ENCODE data around the gene OR2S2. TPM values are rescaled to one million over a fixed set of nuclear protein-coding genes. Genes with fewer than 3 reads are reported as not detected.
A peak's percentile ranks its signal among the peaks of the same experiment; 100 is the strongest.

OR2S2 gene
- total RNA-seq, 1 experiment from 2014 or later = not detected

DNA sequence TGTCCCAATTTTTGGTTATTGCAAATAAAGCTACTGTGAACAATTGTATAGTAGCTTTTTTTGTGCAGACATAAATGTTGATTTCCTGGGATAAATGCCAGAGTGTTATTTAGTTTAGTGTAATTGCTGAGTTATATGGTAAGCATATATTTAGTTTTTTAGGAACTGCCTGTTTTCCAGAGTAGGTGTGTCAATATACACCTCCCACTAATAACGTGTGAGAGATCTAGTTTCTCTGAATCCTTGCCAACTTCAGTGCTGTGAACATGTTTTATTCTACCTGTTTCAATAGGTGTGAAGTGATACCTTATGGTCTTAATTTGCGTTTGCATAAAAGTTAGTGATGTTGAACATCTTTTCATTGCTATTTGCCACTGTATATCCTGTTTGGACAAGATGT, 9.1 kb upstream of the OR2S2 start:
- in situ Hi-C loops (cut with HindIII; ENCODE audit: low sequenced_read_pairs) = no loop called here
- DNase-seq (ENCODE audit: low spot score) = no peak

DNA sequence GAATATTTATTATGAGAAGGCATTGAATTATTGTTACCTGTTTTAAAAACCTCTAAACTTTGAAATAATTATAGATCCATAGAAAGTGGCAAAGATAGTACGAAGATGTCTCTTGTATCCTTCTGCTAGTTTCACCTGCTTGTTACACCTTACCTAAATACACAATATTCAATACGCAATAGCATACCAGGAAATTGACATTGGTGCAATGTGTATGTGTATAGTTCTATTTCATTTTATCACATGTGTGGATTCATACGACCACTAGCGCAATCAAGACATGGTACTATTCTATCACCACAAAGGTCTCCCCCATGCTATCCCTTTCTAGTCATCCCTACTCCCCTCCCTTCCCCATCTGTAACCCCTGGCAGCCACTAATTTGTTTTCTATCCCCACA, 8.5 kb upstream of the OR2S2 start:
- in situ Hi-C loops (cut with HindIII; ENCODE audit: low sequenced_read_pairs) = no loop called here
- DNase-seq (ENCODE audit: low spot score) = no peak

DNA sequence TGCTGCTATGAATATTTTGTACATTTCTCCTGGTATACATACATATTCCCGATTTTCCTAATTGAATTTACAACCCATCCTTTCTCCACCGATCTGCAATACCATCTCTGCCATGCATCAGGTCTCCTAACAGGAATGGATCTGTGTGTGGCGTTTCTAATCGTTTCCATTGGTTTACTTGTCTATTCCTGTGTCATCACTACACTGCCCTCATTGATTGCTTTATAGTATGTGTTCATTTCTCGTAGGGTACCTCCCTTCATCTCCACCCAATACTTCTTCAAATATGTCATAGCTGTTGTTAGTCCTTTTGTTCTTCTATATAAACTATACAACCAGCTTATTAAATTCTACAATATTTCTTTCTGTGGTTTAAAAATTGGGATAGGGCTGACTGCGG, 7.1 kb upstream of the OR2S2 start:
- in situ Hi-C loops (cut with HindIII; ENCODE audit: low sequenced_read_pairs) = no loop called here

DNA sequence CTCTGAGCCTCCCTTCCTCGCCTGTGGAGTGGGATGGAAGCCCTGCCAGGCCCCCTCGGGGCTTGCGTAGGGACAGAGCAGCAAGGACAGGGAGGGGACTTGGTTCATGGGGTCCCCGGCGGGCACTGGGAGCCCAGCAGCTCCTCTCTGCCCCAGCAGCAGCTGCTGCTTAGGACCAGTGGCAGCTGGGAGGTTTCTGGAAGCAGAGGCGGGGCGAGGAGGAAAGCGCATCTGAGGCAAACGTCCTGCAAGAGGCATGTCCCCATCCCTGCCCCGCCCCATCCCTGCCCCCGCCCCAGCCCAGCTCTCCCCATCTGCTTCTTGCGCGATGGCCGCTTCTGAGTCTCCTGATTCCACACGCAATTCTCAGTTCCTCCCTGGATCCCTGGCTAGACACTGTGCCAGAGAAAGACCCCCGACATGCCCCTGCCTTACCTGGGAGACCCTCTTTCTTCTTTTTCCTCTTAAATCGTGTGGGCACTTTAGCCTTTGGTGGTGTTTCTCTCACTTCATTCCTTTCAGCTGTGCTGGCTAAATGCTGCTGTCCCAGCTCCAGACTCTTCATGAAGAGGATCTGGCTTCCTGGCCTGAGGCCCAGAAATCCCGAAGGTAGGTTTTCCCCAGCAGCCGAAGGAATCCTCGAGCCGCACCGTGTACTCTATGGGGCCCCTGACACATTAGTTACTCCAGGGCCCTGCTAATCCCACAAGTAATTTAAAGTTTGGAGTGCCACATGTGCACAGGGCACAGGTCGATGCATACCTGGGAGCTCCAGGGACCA, 4.4 kb upstream of the OR2S2 start:
- in situ Hi-C loops (cut with HindIII; ENCODE audit: low sequenced_read_pairs) = no loop called here
- DNase-seq (ENCODE audit: low spot score) = peak; percentile 47

More for the DNA sequence above, 7.1 kb upstream of the OR2S2 start:
- no peak for DNase-seq (ENCODE audit: low spot score)

DNA sequence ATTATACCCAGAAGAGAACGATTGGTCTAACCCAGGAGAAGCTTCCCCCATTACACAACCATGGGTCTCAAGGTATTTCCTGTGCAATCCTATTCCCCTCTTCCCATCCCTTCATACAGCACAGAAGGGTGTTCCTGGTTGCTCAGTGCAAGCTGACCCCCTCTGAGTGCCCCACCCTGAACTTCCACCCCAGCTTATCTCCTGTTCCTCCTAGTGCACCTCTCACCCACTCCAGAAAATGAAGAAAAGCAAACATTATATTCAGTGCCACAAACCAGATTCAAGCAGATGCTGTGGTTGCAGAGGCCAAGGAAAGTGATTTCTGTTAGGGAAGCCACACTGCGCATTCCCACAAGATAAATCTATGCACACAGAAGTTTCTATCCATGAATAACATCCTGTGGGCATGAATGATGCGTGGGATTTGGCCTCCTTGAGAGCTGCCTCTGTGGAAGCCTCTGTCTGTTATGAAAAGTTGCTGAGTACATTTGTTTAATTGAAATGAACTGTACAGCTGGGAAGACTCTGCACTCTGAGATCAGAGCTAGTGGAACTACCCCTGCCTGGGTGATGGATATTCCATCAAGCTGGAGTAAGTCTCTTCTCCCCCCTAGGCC, 2.2 kb upstream of the OR2S2 start:
- DNase-seq (ENCODE audit: low spot score) = no peak
- in situ Hi-C loops (cut with HindIII; ENCODE audit: low sequenced_read_pairs) = no loop called here

DNA sequence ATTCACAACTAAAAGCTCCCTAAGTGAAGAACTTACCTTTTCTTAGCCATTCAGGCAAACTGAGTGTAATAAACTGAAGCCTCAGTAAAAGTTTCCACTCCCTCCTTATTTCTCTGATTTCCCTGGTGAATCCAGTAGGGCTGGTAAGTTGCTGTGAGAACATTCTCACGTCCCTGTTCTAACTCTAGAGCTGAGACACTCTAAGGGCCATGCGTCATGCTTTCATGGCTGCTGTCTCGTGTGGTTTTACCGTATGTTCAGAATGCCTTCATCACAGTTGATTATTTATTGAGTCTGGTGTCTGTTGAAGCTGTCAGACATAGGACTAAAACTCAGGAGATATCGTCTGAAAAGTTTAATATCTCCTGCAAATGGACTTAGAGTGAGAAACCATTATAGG, 1.3 kb downstream of the OR2S2 start:
- DNase-seq (ENCODE audit: low spot score) = no peak
- in situ Hi-C loops (cut with HindIII; ENCODE audit: low sequenced_read_pairs) = no loop called here

DNA sequence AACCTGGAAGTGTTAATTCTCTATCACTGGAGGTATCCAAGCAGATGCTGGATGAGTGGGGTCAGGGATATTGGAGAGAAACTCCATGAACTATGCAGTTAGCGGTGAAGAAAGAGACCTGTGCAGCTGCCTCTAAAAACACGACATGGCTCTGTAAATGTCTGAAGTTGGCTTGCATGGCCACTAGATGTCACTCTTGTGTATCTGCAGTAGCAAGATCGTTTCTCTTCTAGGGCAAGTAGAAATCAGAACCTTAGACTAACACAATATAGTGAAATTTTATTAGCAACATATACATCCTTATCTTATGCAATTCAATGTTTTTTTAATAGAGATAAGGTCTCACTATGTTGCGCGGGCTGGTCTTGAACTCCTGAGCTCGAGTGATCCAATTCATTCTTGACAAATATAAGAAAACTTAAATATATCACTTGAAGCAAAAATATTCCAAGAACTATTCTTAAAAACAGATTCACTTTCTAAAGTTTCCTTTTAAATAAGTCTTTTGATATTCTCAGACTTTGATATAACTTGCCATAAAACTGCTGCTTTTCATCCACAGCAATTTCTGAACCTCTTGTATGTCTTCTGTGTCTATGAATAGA, 2.9 kb downstream of the OR2S2 start:
- peak; percentile 86 for DNase-seq (ENCODE audit: low spot score)
- in situ Hi-C loops (cut with HindIII; ENCODE audit: low sequenced_read_pairs) = no loop called here

DNA sequence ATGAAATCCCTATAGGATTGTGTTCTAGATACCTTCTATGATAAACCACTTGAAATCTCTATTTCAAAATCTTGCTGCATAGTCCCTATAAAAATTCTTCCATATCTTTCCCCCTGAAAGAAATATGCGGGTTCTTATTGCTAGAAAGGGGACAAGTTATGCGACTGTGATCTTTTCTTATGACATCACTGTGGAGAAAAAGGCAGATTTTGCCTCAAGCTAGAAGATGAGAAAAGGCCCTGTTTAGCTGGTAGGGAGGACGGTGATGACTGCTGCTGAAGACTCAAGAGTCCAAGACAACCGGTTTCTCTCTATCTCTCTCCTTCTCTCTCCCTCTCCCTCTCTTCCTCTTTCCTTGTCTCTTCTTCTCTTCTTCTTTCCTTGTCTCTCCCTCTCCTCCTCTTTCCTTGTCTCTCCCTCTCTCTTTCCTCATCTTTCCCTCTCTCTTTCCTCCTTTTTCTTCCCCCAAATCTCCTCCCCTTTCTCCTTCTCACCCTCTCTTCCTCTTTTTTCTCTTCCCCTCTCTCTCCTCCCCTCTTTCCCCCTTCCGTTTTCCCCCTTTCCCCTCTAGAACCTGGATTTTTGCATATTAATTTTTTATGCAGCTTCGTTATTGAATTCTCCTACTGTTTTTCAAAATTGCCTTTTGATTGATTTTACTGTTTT, 5.3 kb downstream of the OR2S2 start:
- DNase-seq (ENCODE audit: low spot score) = no peak
- in situ Hi-C loops (cut with HindIII; ENCODE audit: low sequenced_read_pairs) = no loop called here

DNA sequence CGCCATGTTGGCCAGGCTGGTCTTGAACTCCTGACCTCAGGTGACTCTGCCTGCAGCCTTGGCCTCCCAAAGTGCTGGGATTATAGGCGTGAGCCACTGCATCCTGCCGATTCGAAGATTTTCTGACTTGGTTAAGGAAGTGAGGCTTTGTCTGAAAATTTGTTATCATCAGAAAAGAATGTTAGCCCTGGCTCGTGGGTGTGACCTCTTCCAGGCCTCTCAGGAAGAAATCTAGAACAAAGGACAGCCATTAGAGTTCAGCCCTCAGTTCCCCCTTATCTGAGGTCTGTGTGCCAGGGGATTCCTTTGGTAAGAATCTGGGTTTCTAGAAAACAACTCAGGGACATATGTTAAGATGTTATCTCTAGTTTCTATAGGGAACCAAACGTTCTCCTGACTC, 6.2 kb downstream of the OR2S2 start:
- in situ Hi-C loops (cut with HindIII; ENCODE audit: low sequenced_read_pairs) = no loop called here
- no peak for DNase-seq (ENCODE audit: low spot score)

DNA sequence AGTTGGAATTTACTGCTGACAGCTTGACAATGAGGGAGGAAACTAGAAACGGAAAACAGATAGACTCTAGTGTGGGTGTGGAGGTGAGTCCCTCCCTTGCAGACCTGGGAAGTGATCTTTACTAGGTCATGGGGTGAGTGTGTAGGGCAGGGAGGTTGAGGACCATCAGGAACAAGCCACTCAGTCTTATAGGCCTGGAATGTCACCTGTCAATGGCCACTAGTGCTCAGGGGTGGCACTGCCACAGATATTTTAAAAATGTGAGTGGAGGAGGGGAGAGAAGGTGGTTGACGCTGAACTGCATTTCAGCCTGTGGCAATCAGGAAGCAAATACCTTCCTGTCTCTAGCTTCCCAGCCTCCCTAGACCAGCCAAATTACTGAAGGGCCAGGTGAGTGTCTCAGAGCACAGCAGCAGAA, 9.0 kb downstream of the OR2S2 start:
- no peak for DNase-seq (ENCODE audit: low spot score)
- in situ Hi-C loops (cut with HindIII; ENCODE audit: low sequenced_read_pairs) = no loop called here

DNA sequence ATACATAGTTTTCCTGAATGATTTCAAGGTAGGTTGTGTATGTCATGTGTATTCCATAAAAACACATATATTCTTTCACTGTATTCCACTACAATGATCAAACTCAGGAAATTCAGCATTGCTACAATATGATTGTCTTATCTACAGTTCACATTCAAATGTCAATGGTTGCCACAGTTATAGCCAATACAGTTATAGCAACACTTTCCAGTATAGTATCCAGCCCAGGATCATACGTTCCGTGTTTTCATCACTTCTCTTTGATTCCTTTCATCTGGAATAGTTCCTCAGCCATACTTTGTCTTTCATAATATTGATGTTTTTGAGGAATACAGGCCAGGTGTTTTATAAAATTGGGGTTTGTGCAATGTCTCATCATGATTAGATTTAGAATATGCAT, 9.5 kb downstream of the OR2S2 start:
- no peak for DNase-seq (ENCODE audit: low spot score)
- in situ Hi-C loops (cut with HindIII; ENCODE audit: low sequenced_read_pairs) = no loop called here

DNA sequence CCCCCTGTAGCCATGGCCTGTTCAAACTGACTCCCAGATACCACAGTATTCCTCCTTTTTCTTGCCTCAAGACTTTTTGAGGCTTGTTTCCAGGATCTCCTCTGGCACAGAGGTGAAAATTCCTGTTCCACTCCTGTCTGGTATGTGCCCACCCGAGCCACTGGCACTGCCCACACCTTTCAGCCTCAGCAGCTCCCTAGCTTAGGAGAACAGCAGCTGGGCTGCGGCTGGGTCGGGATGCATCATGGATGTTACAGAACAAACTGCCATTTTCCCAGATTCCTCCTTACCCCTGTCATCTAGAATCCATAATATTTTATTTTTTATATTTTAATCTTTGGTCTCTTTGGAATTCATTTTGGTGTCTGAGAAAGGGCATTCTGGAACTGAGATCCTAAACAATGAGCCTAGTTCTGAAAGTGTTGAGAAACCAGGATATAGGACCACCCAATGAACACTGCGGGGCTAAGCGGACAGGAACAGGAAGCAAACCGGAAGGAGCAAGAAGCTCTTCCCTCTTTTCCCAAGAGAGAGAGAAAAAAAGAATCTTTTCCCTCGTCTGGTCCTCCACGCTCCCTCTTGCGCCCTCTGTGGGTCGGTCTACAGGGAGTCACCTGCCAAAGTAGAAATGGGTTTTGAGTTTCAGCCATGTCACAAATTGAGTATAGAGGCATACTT, 12.5 kb downstream of the OR2S2 start:
- peak; percentile 90 for DNase-seq (ENCODE audit: low spot score)
- in situ Hi-C loops (cut with HindIII; ENCODE audit: low sequenced_read_pairs) = no loop called here

DNA sequence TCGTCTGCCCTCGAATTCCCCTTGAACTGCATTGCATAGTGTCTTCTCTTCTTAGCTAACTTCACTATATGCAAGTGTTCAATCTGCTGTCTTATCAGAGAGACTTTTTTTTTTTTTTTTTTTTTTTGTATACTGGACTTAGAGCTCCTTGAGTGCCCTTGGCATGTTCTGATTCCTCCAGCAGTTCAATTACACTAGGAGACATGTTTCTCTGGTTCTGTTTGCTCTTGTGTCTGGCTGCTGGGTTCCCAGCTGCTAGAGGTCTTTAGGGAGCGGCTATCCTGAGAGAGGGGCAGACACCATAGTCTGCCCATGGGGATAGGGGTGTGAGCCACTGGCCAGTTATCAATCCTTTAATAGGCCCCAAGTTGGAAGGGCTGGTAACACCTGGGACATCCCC, 13.1 kb downstream of the OR2S2 start:
- in situ Hi-C loops (cut with HindIII; ENCODE audit: low sequenced_read_pairs) = no loop called here
- DNase-seq (ENCODE audit: low spot score) = no peak

DNA sequence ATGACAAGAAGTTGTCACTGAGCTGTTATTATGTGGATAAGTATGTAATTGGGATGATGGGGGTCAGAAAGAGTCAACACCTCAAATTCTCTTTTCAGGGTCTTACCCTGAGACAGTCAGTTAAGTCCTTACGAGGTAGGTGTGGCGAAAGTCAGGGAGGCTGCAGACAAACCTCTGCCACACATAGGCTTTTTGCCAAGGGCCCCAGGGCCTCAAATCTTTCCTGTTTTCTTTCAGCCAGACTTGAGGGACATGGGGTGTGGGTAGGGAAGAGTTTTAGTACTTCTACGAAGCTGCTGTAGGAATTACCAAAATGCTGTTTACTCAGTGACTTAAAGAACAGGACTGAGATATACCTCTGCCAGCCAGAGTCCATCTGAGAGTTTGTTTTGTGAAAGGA, 13.8 kb downstream of the OR2S2 start:
- in situ Hi-C loops (cut with HindIII; ENCODE audit: low sequenced_read_pairs) = no loop called here
- no peak for DNase-seq (ENCODE audit: low spot score)

DNA sequence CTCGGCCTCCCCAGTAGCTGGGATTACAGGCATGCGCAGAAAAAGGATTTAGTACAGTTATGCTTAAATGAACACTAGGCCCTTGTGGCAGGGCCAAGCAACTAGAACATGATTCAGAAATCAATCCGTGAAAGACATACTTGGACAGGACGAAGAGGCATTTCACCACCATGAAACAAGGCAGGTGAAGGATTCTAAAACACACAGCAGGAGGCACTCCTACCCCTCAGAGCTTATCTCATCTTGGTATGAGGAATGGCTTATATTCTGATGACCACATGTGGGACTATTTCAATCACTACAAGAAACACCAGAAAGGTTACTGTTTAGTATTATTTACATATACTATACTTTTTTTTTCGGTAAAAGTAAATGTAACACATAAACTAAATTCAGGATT, 15.7 kb downstream of the OR2S2 start:
- in situ Hi-C loops (cut with HindIII; ENCODE audit: low sequenced_read_pairs) = no loop called here
- DNase-seq (ENCODE audit: low spot score) = no peak

DNA sequence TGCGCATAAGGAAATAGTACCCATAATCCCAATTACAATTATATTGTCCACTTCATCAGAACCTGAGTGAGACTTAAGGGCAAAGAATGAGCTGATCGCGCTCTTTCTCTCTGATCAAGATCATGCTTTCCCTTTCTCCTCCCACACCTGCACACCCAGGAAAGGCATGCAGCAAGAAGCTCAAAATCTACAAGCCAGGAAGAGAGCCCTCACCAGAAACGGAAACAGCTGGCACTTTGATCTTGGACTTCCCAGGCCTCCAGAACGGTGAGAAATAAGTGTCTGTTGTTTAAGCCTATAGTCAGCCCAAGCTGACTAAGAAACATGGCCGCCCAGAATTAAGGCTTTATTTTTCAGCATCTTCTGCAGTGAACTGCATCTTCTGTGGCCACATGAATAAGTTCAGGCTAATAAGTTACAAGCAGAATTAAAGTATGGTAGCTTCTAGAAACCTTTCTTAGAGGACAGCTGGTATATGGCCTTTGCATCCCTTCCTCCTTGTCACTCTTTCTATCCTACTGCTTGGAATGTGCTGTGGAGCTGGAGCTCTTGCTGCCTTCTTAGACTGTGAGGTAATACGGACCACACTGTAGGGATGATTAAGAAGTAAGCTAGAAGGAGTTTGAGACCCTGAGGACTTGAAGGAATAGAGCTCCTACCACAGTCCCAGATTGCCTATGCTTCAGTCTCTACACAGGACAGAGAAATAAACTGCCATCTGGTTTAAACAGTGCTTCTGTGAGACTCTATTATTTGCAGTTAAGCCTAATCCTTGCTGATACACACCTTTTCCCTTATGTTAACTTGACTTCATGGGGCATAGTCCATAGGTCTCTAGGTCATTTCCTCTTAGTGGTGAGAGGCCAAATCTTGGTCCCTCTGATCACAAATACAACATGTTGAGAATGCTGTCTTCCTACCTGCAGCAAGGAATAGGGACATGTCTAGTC, 17.2 kb downstream of the OR2S2 start:
- in situ Hi-C loops (cut with HindIII; ENCODE audit: low sequenced_read_pairs) = no loop called here
- DNase-seq (ENCODE audit: low spot score) = no peak

DNA sequence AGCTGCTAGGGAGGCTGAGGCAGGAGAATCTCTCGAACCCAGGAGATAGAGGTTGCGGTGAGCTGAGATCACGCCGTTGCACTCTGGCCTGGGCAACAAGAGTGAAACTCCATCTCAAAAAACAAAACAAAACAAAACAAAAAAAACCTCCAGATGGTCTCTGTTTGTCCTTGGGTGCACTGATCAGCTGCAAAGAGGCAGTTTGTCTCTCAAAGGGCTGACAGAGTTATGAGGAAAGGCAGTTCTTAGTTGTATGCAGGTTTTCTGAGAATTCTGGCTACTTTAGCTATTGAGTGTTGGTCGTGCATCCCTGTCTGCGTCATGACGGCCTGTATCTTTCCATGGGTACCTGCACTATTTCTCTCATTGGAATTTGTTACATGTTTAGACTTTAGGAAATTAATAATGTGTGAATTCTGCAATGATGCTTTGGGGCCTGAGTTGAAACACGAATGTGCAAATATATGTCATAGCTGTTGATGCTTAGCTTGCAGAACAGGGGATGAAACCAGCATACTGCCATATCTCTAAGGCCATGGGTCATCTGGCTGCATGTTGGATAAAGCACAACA, 18.2 kb downstream of the OR2S2 start:
- in situ Hi-C loops (cut with HindIII; ENCODE audit: low sequenced_read_pairs) = no loop called here
- DNase-seq (ENCODE audit: low spot score) = no peak

All from G401 (cell line).